Activated naive CD8-positive, alpha-beta T cell treated with anti-CD3 and anti-CD28 coated beads, Interleukin-2, amount 50 U/mL, for 24 hours (primary cell): Measurements from ENCODE around the gene CD93.

ENCODE experiments used
- ATAC-seq: fragments of 150-1000 bp; cut with Tn5 transposase; one replicate; pipeline ENCODE4 v1.10.0; 2021
- DNase-seq: peaks from one replicate; pipeline ENCODE4 v3.0.0; 2021
- H3K27ac Mint-ChIP-seq: one replicate; pipeline ENCODE4 v1.8.0; 2021; ENCODE audit warnings: mild to moderate bottlenecking, mixed read lengths
- H3K27me3 Mint-ChIP-seq: one replicate; pipeline ENCODE4 v1.8.0; 2021; ENCODE audit warnings: mixed read lengths
- H3K36me3 Mint-ChIP-seq: one replicate; pipeline ENCODE4 v1.8.0; 2021; ENCODE audit warnings: low read depth, mixed read lengths
- H3K4me1 Mint-ChIP-seq: one replicate; pipeline ENCODE4 v1.8.0; 2021; ENCODE audit warnings: mixed read lengths
- H3K4me3 Mint-ChIP-seq: one replicate; pipeline ENCODE4 v1.8.0; 2021; ENCODE audit warnings: mild to moderate bottlenecking, moderate library complexity, mixed read lengths
- H3K9me3 Mint-ChIP-seq: one replicate; pipeline ENCODE4 v1.8.0; 2021; ENCODE audit warnings: mixed read lengths

Gene CD93

GRCh38 chr20:23071398-23071797, 14.7 kb downstream of the CD93 start:
- Mint-ChIP-seq H3K9me3 (no peaks in the 10 kb centered on the region), H3K27ac (no peak overlapping the region), H3K4me3 (no peak overlapping the region), H3K27me3 (no peaks in the 10 kb centered on the region), H3K36me3 (no peaks in the 10 kb centered on the region), H3K4me1 (no peaks in the 10 kb centered on the region)
- ATAC-seq (no peak), DNase-seq (no peak)

- no peak for ATAC-seq
- Mint-ChIP-seq H3K9me3 (no peaks in the 10 kb centered on the region), H3K27ac (no peak overlapping the region), H3K4me3 (no peak overlapping the region), H3K4me1 (no peaks in the 10 kb centered on the region), H3K27me3 (no peaks in the 10 kb centered on the region), H3K36me3 (no peaks in the 10 kb centered on the region)
- DNase-seq = no peak
Observed at GRCh38 chr20:23069108-23069507, 17.0 kb downstream of the CD93 start.

- Mint-ChIP-seq H3K27me3 (no peaks in the 10 kb centered on the region), H3K36me3 (no peaks in the 10 kb centered on the region), H3K27ac (no peak overlapping the region), H3K9me3 (no peaks in the 10 kb centered on the region), H3K4me3 (no peak overlapping the region), H3K4me1 (no peaks in the 10 kb centered on the region)
- no peak for DNase-seq
- ATAC-seq = no peak
Observed at GRCh38 chr20:23068283-23068682, 17.8 kb downstream of the CD93 start.

- H3K27ac Mint-ChIP-seq = no peak overlapping the region
- no peaks in the 10 kb centered on the region for H3K27me3 Mint-ChIP-seq
- no peak overlapping the region for H3K4me3 Mint-ChIP-seq
- DNase-seq (no peak), ATAC-seq (no peak)
- no peaks in the 10 kb centered on the region for H3K4me1 Mint-ChIP-seq
- no peaks in the 10 kb centered on the region for H3K36me3 Mint-ChIP-seq
- H3K9me3 Mint-ChIP-seq = no peaks in the 10 kb centered on the region
Observed at GRCh38 chr20:23066772-23067171, 19.4 kb downstream of the CD93 start.

GRCh38 chr20:23065266-23066201, 20.6 kb downstream of the CD93 start:
- Mint-ChIP-seq H3K36me3 (no peaks in the 10 kb centered on the region), H3K4me1 (no peaks in the 10 kb centered on the region), H3K9me3 (no peaks in the 10 kb centered on the region), H3K4me3 (no peak overlapping the region), H3K27ac (no peak overlapping the region), H3K27me3 (no peaks in the 10 kb centered on the region)
- DNase-seq = no peak
- no peak for ATAC-seq

- H3K27me3 Mint-ChIP-seq = no peaks in the 10 kb centered on the region
- no peak for DNase-seq
- no peak overlapping the region for H3K4me3 Mint-ChIP-seq
- H3K4me1 Mint-ChIP-seq = no peaks in the 10 kb centered on the region
- H3K27ac Mint-ChIP-seq = no peak overlapping the region
- H3K36me3 Mint-ChIP-seq = no peaks in the 10 kb centered on the region
- no peaks in the 10 kb centered on the region for H3K9me3 Mint-ChIP-seq
- ATAC-seq = no peak
Observed at GRCh38 chr20:23063581-23063980, 22.5 kb downstream of the CD93 start.

GRCh38 chr20:23063168-23063567, 23.0 kb downstream of the CD93 start:
- Mint-ChIP-seq H3K27ac (no peak overlapping the region), H3K4me3 (no peak overlapping the region)

GRCh38 chr20:23062632-23063031, 23.5 kb downstream of the CD93 start:
- ATAC-seq (no peak), DNase-seq (no peak)
- no peaks in the 10 kb centered on the region for H3K36me3 Mint-ChIP-seq
- H3K27me3 Mint-ChIP-seq = no peaks in the 10 kb centered on the region
- no peak overlapping the region for H3K27ac Mint-ChIP-seq
- no peaks in the 10 kb centered on the region for H3K4me1 Mint-ChIP-seq
- H3K4me3 Mint-ChIP-seq = no peak overlapping the region
- H3K9me3 Mint-ChIP-seq = no peaks in the 10 kb centered on the region

More at GRCh38 chr20:23063168-23063567, 23.0 kb downstream of the CD93 start:
- no peaks in the 10 kb centered on the region for H3K9me3 Mint-ChIP-seq
- no peaks in the 10 kb centered on the region for H3K27me3 Mint-ChIP-seq
- H3K4me1 Mint-ChIP-seq = no peaks in the 10 kb centered on the region
- no peaks in the 10 kb centered on the region for H3K36me3 Mint-ChIP-seq
- no peak for ATAC-seq
- no peak for DNase-seq

- DNase-seq = no peak
- H3K36me3 Mint-ChIP-seq = no peaks in the 10 kb centered on the region
- no peak overlapping the region for H3K27ac Mint-ChIP-seq
- ATAC-seq = no peak
- no peaks in the 10 kb centered on the region for H3K27me3 Mint-ChIP-seq
- H3K4me3 Mint-ChIP-seq = no peak overlapping the region
- no peaks in the 10 kb centered on the region for H3K9me3 Mint-ChIP-seq
- H3K4me1 Mint-ChIP-seq = no peaks in the 10 kb centered on the region
Observed at GRCh38 chr20:23061734-23062561, 24.2 kb downstream of the CD93 start.

GRCh38 chr20:23061262-23061661, 24.9 kb downstream of the CD93 start:
- Mint-ChIP-seq H3K4me1 (no peaks in the 10 kb centered on the region), H3K27ac (no peak overlapping the region), H3K4me3 (no peak overlapping the region), H3K27me3 (no peaks in the 10 kb centered on the region), H3K9me3 (peaks cover 4% of the 10 kb centered on the region), H3K36me3 (no peaks in the 10 kb centered on the region)
- DNase-seq = no peak
- no peak for ATAC-seq

- H3K4me3 Mint-ChIP-seq = no peak overlapping the region
- ATAC-seq (no peak), DNase-seq (no peak)
- no peak overlapping the region for H3K27ac Mint-ChIP-seq
- H3K4me1 Mint-ChIP-seq = no peaks in the 10 kb centered on the region
- peaks cover 1% of the 10 kb centered on the region for H3K27me3 Mint-ChIP-seq
- H3K36me3 Mint-ChIP-seq = no peaks in the 10 kb centered on the region
- peaks cover 4% of the 10 kb centered on the region for H3K9me3 Mint-ChIP-seq
Observed at GRCh38 chr20:23060629-23061028, 25.5 kb downstream of the CD93 start.

- ATAC-seq (no peak), DNase-seq (no peak)
- Mint-ChIP-seq H3K36me3 (no peaks in the 10 kb centered on the region), H3K27me3 (peaks cover 1% of the 10 kb centered on the region), H3K4me3 (no peak overlapping the region), H3K4me1 (no peaks in the 10 kb centered on the region), H3K9me3 (peaks cover 4% of the 10 kb centered on the region), H3K27ac (no peak overlapping the region)
Observed at GRCh38 chr20:23059846-23060245, 26.3 kb downstream of the CD93 start.

- Mint-ChIP-seq H3K4me3 (no peak overlapping the region), H3K4me1 (no peaks in the 10 kb centered on the region), H3K9me3 (peaks cover 4% of the 10 kb centered on the region), H3K36me3 (no peaks in the 10 kb centered on the region), H3K27me3 (peaks cover 1% of the 10 kb centered on the region), H3K27ac (no peak overlapping the region)
- ATAC-seq (no peak), DNase-seq (no peak)
Observed at GRCh38 chr20:23059001-23059400, 27.1 kb downstream of the CD93 start.

GRCh38 chr20:23058240-23058639, 27.9 kb downstream of the CD93 start:
- Mint-ChIP-seq H3K4me1 (no peaks in the 10 kb centered on the region), H3K4me3 (no peak overlapping the region), H3K27ac (no peak overlapping the region), H3K9me3 (peaks cover 4% of the 10 kb centered on the region), H3K36me3 (no peaks in the 10 kb centered on the region), H3K27me3 (peaks cover 5% of the 10 kb centered on the region)
- no peak for DNase-seq
- no peak for ATAC-seq

- Mint-ChIP-seq H3K27me3 (peaks cover 36% of the 10 kb centered on the region), H3K4me3 (no peak overlapping the region), H3K27ac (no peak overlapping the region), H3K36me3 (no peaks in the 10 kb centered on the region), H3K9me3 (peaks cover 4% of the 10 kb centered on the region), H3K4me1 (no peaks in the 10 kb centered on the region)
- no peak for DNase-seq
- no peak for ATAC-seq
Observed at GRCh38 chr20:23052904-23053303, 33.2 kb downstream of the CD93 start.
